HL-60 (cell line): ENCODE measurements around the gene MND1.

Source experiments
- DNase-seq, 2 experiments: peaks; one replicate each; pipeline ENCODE4 v3.0.0-alpha.2; 2010 to 2020; ENCODE audit warnings: low read depth in 1 of 2, low spot score in 1 of 2
- H3K27ac ChIP-seq: fragments of 250-450 bp; sonication (Bioruptor Pico); replicated peaks from 2 replicates; pipeline ENCODE4 v1.5.1; 2020; ENCODE audit warnings: mild to moderate bottlenecking, moderate library complexity
- H3K27me3 ChIP-seq: fragments of 250-450 bp; sonication (Bioruptor Pico); 2 replicates; pipeline ENCODE4 v1.5.1; 2021; ENCODE audit warnings: mild to moderate bottlenecking, moderate library complexity; ENCODE audit not compliant: insufficient read depth, poor library complexity, severe bottlenecking
- H3K4me3 ChIP-seq: replicated peaks from 2 replicates; pipeline ENCODE4 v1.5.1; 2011; ENCODE audit warnings: mild to moderate bottlenecking, control low read depth, low read length; ENCODE audit not compliant: insufficient read depth
- CTCF ChIP-seq: IDR thresholded peaks from one replicate; pipeline ENCODE4 v1.5.1; 2011; ENCODE audit warnings: low read length, control low read depth, inconsistent platforms; ENCODE audit not compliant: insufficient read depth
- GABPA ChIP-seq: IDR thresholded peaks from 2 replicates; pipeline ENCODE4 v1.6.1; 2012; ENCODE audit warnings: low read depth
- POLR2AphosphoS5 ChIP-seq: IDR thresholded peaks from 2 replicates; pipeline ENCODE4 v1.6.1; 2012; ENCODE audit warnings: low read depth
- REST ChIP-seq: IDR thresholded peaks from 2 replicates; pipeline ENCODE4 v1.6.1; 2012; ENCODE audit warnings: low read depth; ENCODE audit not compliant: insufficient replicate concordance
- SPI1 ChIP-seq: IDR thresholded peaks from 2 replicates; pipeline ENCODE4 v1.6.1; 2012; ENCODE audit warnings: low read depth, mild to moderate bottlenecking, borderline replicate concordance

The MND1 gene

GRCh38 chr4:153426207-153426885 is 81.9 kb downstream of the MND1 start:
- no peaks in the 10 kb centered on the region for H3K27me3 ChIP-seq
- TF ChIP-seq GABPA (no peak), POLR2AphosphoS5 (no peak), CTCF (no peak), SPI1 (no peak), REST (no peak)
- no peak for DNase-seq
- no peak overlapping the region for H3K4me3 ChIP-seq
- no peak overlapping the region for H3K27ac ChIP-seq

- no peak overlapping the region for H3K4me3 ChIP-seq
- DNase-seq = no peak
- no peak for TF ChIP-seq SPI1
- no peak for TF ChIP-seq POLR2AphosphoS5
- no peak for TF ChIP-seq GABPA
- TF ChIP-seq CTCF = no peak
- TF ChIP-seq REST = no peak
- H3K27ac ChIP-seq = no peak overlapping the region
- no peaks in the 10 kb centered on the region for H3K27me3 ChIP-seq
Observed at GRCh38 chr4:153427363-153428071, 83.0 kb downstream of the MND1 start.

GRCh38 chr4:153428941-153429475 is 84.5 kb downstream of the MND1 start:
- H3K4me3 ChIP-seq = no peak overlapping the region
- no peaks in the 10 kb centered on the region for H3K27me3 ChIP-seq
- TF ChIP-seq GABPA (no peak), REST (no peak), CTCF (no peak), POLR2AphosphoS5 (no peak), SPI1 (no peak)
- no peak overlapping the region for H3K27ac ChIP-seq
- DNase-seq = no peak
